ENCODE measurements around the gene ARNT2.

- TF ChIP-seq ZFP3 (CRISPR knock-in tag; IDR thresholded peaks at IDR 0.05), result no peak
- TF ChIP-seq PATZ1 (CRISPR knock-in tag; IDR thresholded peaks at IDR 0.05; ENCODE audit: borderline replicate concordance), result no peak
- no peak for TF ChIP-seq ARNTL (CRISPR knock-in tag; IDR thresholded peaks at IDR 0.05; ENCODE audit: borderline replicate concordance, low read depth)
- TF ChIP-seq ZNF565 (CRISPR knock-in tag; conservative IDR thresholded peaks at IDR 0.05; ENCODE audit: low read depth), result no peak
- no peak for TF ChIP-seq TCF4 (CRISPR knock-in tag; IDR thresholded peaks at IDR 0.05; ENCODE audit: borderline replicate concordance)
- no peak for TF ChIP-seq TOX (CRISPR knock-in tag; IDR thresholded peaks at IDR 0.05; ENCODE audit: borderline replicate concordance)
- TF ChIP-seq SNAI2 (CRISPR knock-in tag; IDR thresholded peaks at IDR 0.05), result no peak
- no peak for TF ChIP-seq CSDC2 (CRISPR knock-in tag; IDR thresholded peaks at IDR 0.05)
- no peak for TF ChIP-seq RARB (CRISPR knock-in tag; IDR thresholded peaks at IDR 0.05)
- TF ChIP-seq BACH2 (CRISPR knock-in tag; IDR thresholded peaks at IDR 0.05; ENCODE audit: borderline replicate concordance), result no peak
Observed at GRCh38 chr15:80585544-80586018, 181.4 kb downstream of the ARNT2 start.
